ENCODE results near the gene AKR1C2. TPM values are rescaled to one million over a fixed set of nuclear protein-coding genes. Genes with fewer than 3 reads are reported as not detected.
"Not testable (repeated sequence)": the region's sequence is repeated elsewhere in the genome, so short reads cannot be mapped to it uniquely, and the experiment has no call there.

The AKR1C2 gene
- total RNA-seq, 1 experiment from 2014 or later: not detected

GRCh38 chr10:4947635-4948596 is 55.7 kb downstream of the AKR1C2 start:
- Histone ChIP-seq H3K4me2 (ENCODE audit: low read depth, low read length, poor library complexity, severe bottlenecking) (no peak overlapping the region), H3K9me2 (replicated peaks; ENCODE audit: insufficient read depth, low read length) (no peaks in the 10 kb centered on the region), H3K27me3 (ENCODE audit: low read length) (no peaks in the 10 kb centered on the region), H3K79me2 (ENCODE audit: low read length) (no peaks in the 10 kb centered on the region), H3K9ac (ENCODE audit: low read length) (no peak overlapping the region), H2AFZ (ENCODE audit: low read length) (no peak overlapping the region), H3K4me1 (ENCODE audit: low read length) (no peaks in the 10 kb centered on the region), H3K4me3 (ENCODE audit: low read length) (no peak overlapping the region), H3K9me3 (ENCODE audit: low read length) (no peaks in the 10 kb centered on the region), H3K27ac (ENCODE audit: low read length) (no peak overlapping the region), H3K36me3 (ENCODE audit: insufficient read depth, low read length) (no peaks in the 10 kb centered on the region), H4K20me1 (ENCODE audit: insufficient read depth, low read depth, low read length) (no peaks in the 10 kb centered on the region)
- DNase-seq: no peak

- Histone ChIP-seq H3K9ac (ENCODE audit: low read length) (no peak overlapping the region), H3K27ac (ENCODE audit: low read length) (no peak overlapping the region), H3K4me1 (ENCODE audit: low read length) (no peaks in the 10 kb centered on the region), H2AFZ (ENCODE audit: low read length) (no peak overlapping the region), H3K36me3 (ENCODE audit: insufficient read depth, low read length) (no peaks in the 10 kb centered on the region), H3K79me2 (ENCODE audit: low read length) (no peaks in the 10 kb centered on the region), H3K4me3 (ENCODE audit: low read length) (no peak overlapping the region), H4K20me1 (ENCODE audit: insufficient read depth, low read depth, low read length) (no peaks in the 10 kb centered on the region), H3K27me3 (ENCODE audit: low read length) (no peaks in the 10 kb centered on the region), H3K9me3 (ENCODE audit: low read length) (no peaks in the 10 kb centered on the region), H3K9me2 (replicated peaks; ENCODE audit: insufficient read depth, low read length) (no peaks in the 10 kb centered on the region), H3K4me2 (ENCODE audit: low read depth, low read length, poor library complexity, severe bottlenecking) (no peak overlapping the region)
- no peak for DNase-seq
Observed at GRCh38 chr10:4947039-4947634, 56.5 kb downstream of the AKR1C2 start.

GRCh38 chr10:4945766-4946717 is 57.6 kb downstream of the AKR1C2 start:
- Histone ChIP-seq H3K9me2 (replicated peaks; ENCODE audit: insufficient read depth, low read length) (no peaks in the 10 kb centered on the region), H3K79me2 (ENCODE audit: low read length) (no peaks in the 10 kb centered on the region), H3K9ac (ENCODE audit: low read length) (no peak overlapping the region), H2AFZ (ENCODE audit: low read length) (no peak overlapping the region), H3K4me2 (ENCODE audit: low read depth, low read length, poor library complexity, severe bottlenecking) (no peak overlapping the region), H3K4me1 (ENCODE audit: low read length) (no peaks in the 10 kb centered on the region), H4K20me1 (ENCODE audit: insufficient read depth, low read depth, low read length) (no peaks in the 10 kb centered on the region), H3K27me3 (ENCODE audit: low read length) (no peaks in the 10 kb centered on the region), H3K9me3 (ENCODE audit: low read length) (no peaks in the 10 kb centered on the region), H3K4me3 (ENCODE audit: low read length) (no peak overlapping the region), H3K36me3 (ENCODE audit: insufficient read depth, low read length) (no peaks in the 10 kb centered on the region), H3K27ac (ENCODE audit: low read length) (no peak overlapping the region)
- DNase-seq: no peak

GRCh38 chr10:4944841-4945240 is 58.8 kb downstream of the AKR1C2 start:
- H4K20me1 ChIP-seq (ENCODE audit: insufficient read depth, low read depth, low read length): no peaks in the 10 kb centered on the region
- no peak overlapping the region for H3K9ac ChIP-seq (ENCODE audit: low read length)
- no peaks in the 10 kb centered on the region for H3K36me3 ChIP-seq (ENCODE audit: insufficient read depth, low read length)
- H3K9me3 ChIP-seq (ENCODE audit: low read length): no peaks in the 10 kb centered on the region
- H3K27ac ChIP-seq (ENCODE audit: low read length): no peak overlapping the region
- no peaks in the 10 kb centered on the region for H3K27me3 ChIP-seq (ENCODE audit: low read length)
- H2AFZ ChIP-seq (ENCODE audit: low read length): no peak overlapping the region
- no peaks in the 10 kb centered on the region for H3K79me2 ChIP-seq (ENCODE audit: low read length)
- H3K4me1 ChIP-seq (ENCODE audit: low read length): no peaks in the 10 kb centered on the region
- DNase-seq: no peak
- H3K4me2 ChIP-seq (ENCODE audit: low read depth, low read length, poor library complexity, severe bottlenecking): no peak overlapping the region
- H3K4me3 ChIP-seq (ENCODE audit: low read length): no peak overlapping the region
- H3K9me2 ChIP-seq (replicated peaks; ENCODE audit: insufficient read depth, low read length): no peaks in the 10 kb centered on the region

GRCh38 chr10:4943821-4944220 is 59.8 kb downstream of the AKR1C2 start:
- Histone ChIP-seq H2AFZ (ENCODE audit: low read length) (no peak overlapping the region), H3K27me3 (ENCODE audit: low read length) (no peaks in the 10 kb centered on the region), H3K9me2 (replicated peaks; ENCODE audit: insufficient read depth, low read length) (no peaks in the 10 kb centered on the region), H3K4me3 (ENCODE audit: low read length) (no peak overlapping the region), H3K27ac (ENCODE audit: low read length) (no peak overlapping the region), H3K4me1 (ENCODE audit: low read length) (no peaks in the 10 kb centered on the region), H3K9me3 (ENCODE audit: low read length) (no peaks in the 10 kb centered on the region), H3K79me2 (ENCODE audit: low read length) (no peaks in the 10 kb centered on the region), H4K20me1 (ENCODE audit: insufficient read depth, low read depth, low read length) (no peaks in the 10 kb centered on the region), H3K36me3 (ENCODE audit: insufficient read depth, low read length) (no peaks in the 10 kb centered on the region), H3K9ac (ENCODE audit: low read length) (no peak overlapping the region), H3K4me2 (ENCODE audit: low read depth, low read length, poor library complexity, severe bottlenecking) (no peak overlapping the region)
- no peak for DNase-seq

- H2AFZ ChIP-seq (ENCODE audit: low read length); H3K9ac ChIP-seq (ENCODE audit: low read length); H3K4me3 ChIP-seq (ENCODE audit: low read length); H3K27ac ChIP-seq (ENCODE audit: low read length); H3K4me2 ChIP-seq (ENCODE audit: low read depth, low read length, poor library complexity, severe bottlenecking); H3K9me2 ChIP-seq (replicated peaks; ENCODE audit: insufficient read depth, low read length); H3K9me3 ChIP-seq (ENCODE audit: low read length); DNase-seq; H3K27me3 ChIP-seq (ENCODE audit: low read length); H3K79me2 ChIP-seq (ENCODE audit: low read length); H3K36me3 ChIP-seq (ENCODE audit: insufficient read depth, low read length); H3K4me1 ChIP-seq (ENCODE audit: low read length); H4K20me1 ChIP-seq (ENCODE audit: insufficient read depth, low read depth, low read length): not testable (repeated sequence)
Observed at GRCh38 chr10:4943416-4943815, 60.2 kb downstream of the AKR1C2 start.

- not testable (repeated sequence) for H3K9me3 ChIP-seq (ENCODE audit: low read length); H3K27me3 ChIP-seq (ENCODE audit: low read length); H3K4me2 ChIP-seq (ENCODE audit: low read depth, low read length, poor library complexity, severe bottlenecking)
Observed at GRCh38 chr10:4942931-4943330, 60.7 kb downstream of the AKR1C2 start.

More at GRCh38 chr10:4942931-4943330, 60.7 kb downstream of the AKR1C2 start:
- not testable (repeated sequence) for DNase-seq; H3K9ac ChIP-seq (ENCODE audit: low read length); H3K79me2 ChIP-seq (ENCODE audit: low read length); H3K36me3 ChIP-seq (ENCODE audit: insufficient read depth, low read length); H3K4me1 ChIP-seq (ENCODE audit: low read length); H3K4me3 ChIP-seq (ENCODE audit: low read length); H3K27ac ChIP-seq (ENCODE audit: low read length); H3K9me2 ChIP-seq (replicated peaks; ENCODE audit: insufficient read depth, low read length); H4K20me1 ChIP-seq (ENCODE audit: insufficient read depth, low read depth, low read length); H2AFZ ChIP-seq (ENCODE audit: low read length)

Measured in Karpas-422 (cell line).